ENCODE data around the gene FUT1. TPM values are rescaled to one million over a fixed set of nuclear protein-coding genes. Genes with fewer than 3 reads are reported as not detected.
A peak's percentile ranks its signal among the peaks of the same experiment; 100 is the strongest.

FUT1 gene
- total RNA-seq, 3 donors from 2014 or later, result 0.48 to 6.2 (median 3.1) TPM

DNA sequence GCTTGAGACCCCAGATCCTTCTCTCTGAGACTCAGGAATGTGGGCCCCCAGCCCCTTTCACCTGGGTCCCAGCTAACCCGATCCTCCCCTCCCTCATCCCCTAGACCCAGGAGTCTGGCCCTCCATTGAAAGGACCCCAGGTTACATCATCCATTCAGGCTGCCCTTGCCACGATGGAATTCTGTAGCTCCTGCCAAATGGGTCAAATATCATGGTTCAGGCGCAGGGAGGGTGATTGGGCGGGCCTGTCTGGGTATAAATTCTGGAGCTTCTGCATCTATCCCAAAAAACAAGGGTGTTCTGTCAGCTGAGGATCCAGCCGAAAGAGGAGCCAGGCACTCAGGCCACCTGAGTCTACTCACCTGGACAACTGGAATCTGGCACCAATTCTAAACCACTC is 3.3 kb upstream of the FUT1 start:
- Histone ChIP-seq H3K9me3 (no peaks in the 10 kb centered on the region), H3K4me1 (no peaks in the 10 kb centered on the region), H3K36me3 (no peaks in the 10 kb centered on the region), H3K27me3 (no peaks in the 10 kb centered on the region), H3K4me3 (no peak overlapping the region), H3K27ac (no peak overlapping the region)
- no peak for DNase-seq (ENCODE audit: low spot score in 2 of 2)
- TF ChIP-seq, protein P1, sequence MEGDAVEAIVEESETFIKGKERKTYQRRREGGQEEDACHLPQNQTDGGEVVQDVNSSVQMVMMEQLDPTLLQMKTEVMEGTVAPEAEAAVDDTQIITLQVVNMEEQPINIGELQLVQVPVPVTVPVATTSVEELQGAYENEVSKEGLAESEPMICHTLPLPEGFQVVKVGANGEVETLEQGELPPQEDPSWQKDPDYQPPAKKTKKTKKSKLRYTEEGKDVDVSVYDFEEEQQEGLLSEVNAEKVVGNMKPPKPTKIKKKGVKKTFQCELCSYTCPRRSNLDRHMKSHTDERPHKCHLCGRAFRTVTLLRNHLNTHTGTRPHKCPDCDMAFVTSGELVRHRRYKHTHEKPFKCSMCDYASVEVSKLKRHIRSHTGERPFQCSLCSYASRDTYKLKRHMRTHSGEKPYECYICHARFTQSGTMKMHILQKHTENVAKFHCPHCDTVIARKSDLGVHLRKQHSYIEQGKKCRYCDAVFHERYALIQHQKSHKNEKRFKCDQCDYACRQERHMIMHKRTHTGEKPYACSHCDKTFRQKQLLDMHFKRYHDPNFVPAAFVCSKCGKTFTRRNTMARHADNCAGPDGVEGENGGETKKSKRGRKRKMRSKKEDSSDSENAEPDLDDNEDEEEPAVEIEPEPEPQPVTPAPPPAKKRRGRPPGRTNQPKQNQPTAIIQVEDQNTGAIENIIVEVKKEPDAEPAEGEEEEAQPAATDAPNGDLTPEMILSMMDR (IDR thresholded peaks at IDR 0.05), result no peak
- intact Hi-C loops (cut with DNase I; ENCODE audit: low total_unique reads), result loop anchor here (5.0 kb wide), 1 partner anchor 1228 kb away; no protein-coding TSS in a partner anchor

DNA sequence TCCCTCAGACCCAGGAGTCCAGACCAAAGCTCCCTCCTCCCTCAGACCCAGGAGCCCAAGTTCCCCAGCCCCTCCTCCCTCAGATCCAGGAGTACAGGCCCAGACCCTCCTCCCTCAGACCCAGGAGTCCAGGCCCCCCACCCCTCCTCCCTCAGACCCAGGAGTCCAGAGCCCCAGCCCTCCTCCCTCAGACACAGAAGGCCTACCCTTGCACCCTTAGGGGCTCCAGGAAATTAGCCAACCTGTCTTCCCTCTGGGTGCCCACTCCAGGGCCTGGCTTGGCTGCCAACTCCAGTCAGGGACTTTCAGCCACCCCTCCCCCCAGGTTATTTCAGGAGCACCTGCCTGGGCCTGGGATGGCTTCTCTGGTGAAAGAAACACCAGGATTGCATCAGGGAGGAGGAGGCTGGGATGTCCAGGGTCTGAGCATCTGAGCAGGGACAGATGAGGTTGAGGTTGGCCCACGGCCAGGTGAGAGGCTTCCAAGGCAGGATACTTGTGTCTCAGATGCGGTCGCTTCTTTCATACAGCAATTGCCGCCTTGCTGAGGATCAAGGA is 2.7 kb upstream of the FUT1 start, which contains the start of gene FGF21:
FGF21 (plus strand) TSS at position 441 of the 558 bp plus-strand sequence. CDS start 713 bp downstream, outside the sequence.
- no peak within 1 kb of the TSS for H3K27ac ChIP-seq
- intact Hi-C loops (cut with DNase I; ENCODE audit: low total_unique reads), result loop anchor here (5.0 kb wide), 1 partner anchor 1228 kb away; no protein-coding TSS in a partner anchor
- H3K27me3 ChIP-seq, result no peaks in the 10 kb centered on the region
- no peak for TF ChIP-seq POLR2A (IDR thresholded peaks at IDR 0.05)
- no peak for TF ChIP-seq POLR2AphosphoS5 (IDR thresholded peaks at IDR 0.05)
- TF ChIP-seq, protein P1 (IDR thresholded peaks at IDR 0.05), result no peak
- no peaks in the 10 kb centered on the region for H3K4me1 ChIP-seq
- no peaks in the 10 kb centered on the region for H3K36me3 ChIP-seq
- H3K4me3 ChIP-seq, result no peak within 1 kb of the TSS
- no peaks in the 10 kb centered on the region for H3K9me3 ChIP-seq
- DNase-seq (ENCODE audit: low spot score in 2 of 2), result no peak

DNA sequence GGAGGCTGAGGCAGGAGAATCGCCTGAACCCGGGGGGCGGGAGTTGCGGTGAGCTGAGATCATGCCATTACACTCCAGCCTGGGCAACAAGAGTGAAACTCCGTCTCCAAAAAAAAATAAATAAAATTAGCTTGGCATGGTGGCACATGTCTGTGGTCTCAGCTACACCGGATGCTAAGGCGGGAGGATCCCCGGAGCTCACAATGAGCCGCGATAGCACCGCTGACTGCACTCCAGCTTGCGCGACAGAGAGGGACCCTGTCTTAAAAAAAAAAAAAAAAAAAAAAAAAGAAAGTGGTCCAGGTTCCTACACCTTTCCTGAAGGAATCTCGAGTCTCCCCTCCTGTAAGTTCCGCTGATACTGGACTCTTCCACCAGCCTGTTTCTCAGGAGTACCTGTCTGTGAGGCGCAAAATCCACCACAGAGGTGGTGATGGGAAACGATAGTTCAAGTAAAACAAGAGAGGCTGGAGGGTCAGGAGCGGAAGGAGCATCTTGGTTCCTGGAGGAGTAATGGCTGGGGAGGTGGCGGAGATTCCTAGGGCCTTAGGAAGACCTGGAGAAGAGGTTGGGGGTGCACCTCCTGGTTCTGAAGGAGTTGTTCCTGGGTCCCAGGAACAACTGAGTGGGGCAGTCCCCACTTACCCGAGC is 471 bp downstream of the FUT1 start:
- intact Hi-C loops (cut with DNase I; ENCODE audit: low total_unique reads), result no loop called here
- no peak for DNase-seq (ENCODE audit: low spot score in 2 of 2)
- Histone ChIP-seq H3K36me3 (no peaks in the 10 kb centered on the region), H3K4me1 (no peaks in the 10 kb centered on the region), H3K9me3 (no peaks in the 10 kb centered on the region), H3K4me3 (peak overlapping the region; percentile 39 to 67 (median 60)), H3K27ac (peak overlapping the region; percentile 56 to 74), H3K27me3 (no peaks in the 10 kb centered on the region)
- no peak for TF ChIP-seq POLR2AphosphoS5 (IDR thresholded peaks at IDR 0.05)
- TF ChIP-seq, protein P1 (IDR thresholded peaks at IDR 0.05), result no peak
- TF ChIP-seq POLR2A (IDR thresholded peaks at IDR 0.05), result no peak

DNA sequence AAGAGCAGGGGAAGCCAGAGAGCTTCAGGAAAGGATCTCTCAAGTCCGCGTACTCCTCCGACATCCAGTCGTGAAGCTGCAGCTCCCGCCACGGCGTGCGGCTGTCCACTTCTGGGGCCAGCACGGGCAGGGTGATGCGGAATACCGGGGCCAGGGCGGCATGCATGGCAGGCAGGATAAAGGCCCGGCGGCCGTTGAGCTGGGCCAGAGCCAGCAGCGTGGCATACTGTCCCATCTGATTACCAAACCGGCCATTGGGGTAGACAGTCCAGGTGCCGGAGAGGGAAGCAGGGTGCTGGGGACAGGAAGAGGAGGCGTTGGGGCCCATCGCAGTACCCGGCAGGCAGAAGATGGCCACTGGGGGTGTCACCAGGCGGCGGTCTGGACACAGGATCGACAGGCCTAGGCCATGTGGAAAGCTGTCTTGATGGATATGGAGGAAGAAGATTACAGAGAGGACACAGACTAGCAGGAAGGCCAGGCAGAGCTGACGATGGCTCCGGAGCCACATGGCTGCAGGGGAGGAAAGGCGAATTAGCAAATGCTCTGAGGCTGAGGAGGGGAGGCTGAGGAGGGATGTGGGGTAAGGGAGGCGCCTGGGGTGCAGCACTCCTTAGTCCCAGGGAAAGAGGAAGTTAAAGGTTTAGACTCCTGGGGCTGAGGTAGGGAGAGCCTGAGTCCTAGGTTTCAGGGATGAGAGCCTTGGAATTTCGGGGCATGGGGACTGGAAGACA is 1.5 kb downstream of the FUT1 start:
- Histone ChIP-seq H3K4me1 (no peaks in the 10 kb centered on the region), H3K4me3 (peak overlapping the region in 1 of 3 donors; percentile 67), H3K9me3 (no peaks in the 10 kb centered on the region), H3K27ac (no peak overlapping the region), H3K36me3 (no peaks in the 10 kb centered on the region), H3K27me3 (no peaks in the 10 kb centered on the region)
- TF ChIP-seq POLR2A (IDR thresholded peaks at IDR 0.05) (no peak), POLR2AphosphoS5 (IDR thresholded peaks at IDR 0.05) (no peak)
- TF ChIP-seq, protein P1 (IDR thresholded peaks at IDR 0.05), result no peak
- no peak for DNase-seq (ENCODE audit: low spot score in 2 of 2)
- intact Hi-C loops (cut with DNase I; ENCODE audit: low total_unique reads), result no loop called here

DNA sequence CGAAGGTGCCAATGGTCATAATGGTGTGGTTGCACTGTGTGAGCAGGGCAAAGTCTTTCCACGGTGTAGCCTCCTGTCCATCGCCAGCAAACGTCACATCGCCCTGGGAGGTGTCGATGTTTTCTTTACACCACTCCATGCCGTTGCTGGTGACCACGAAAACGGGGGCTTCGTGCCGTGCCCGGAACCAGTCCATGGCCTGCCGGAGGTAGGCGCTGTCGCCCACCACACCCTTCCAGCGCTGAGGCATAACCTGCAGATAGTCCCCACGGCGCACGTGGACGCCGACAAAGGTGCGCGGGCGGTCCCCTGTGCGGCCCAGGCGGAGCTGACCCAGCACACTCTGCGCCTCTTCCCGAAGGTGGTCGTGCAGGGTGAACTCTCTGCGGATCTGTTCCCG is 2.1 kb downstream of the FUT1 start:
- H3K27ac ChIP-seq, result no peak overlapping the region
- no peaks in the 10 kb centered on the region for H3K27me3 ChIP-seq
- H3K4me1 ChIP-seq, result no peaks in the 10 kb centered on the region
- TF ChIP-seq POLR2AphosphoS5 (IDR thresholded peaks at IDR 0.05), result no peak
- TF ChIP-seq POLR2A (IDR thresholded peaks at IDR 0.05), result no peak
- TF ChIP-seq, protein P1 (IDR thresholded peaks at IDR 0.05), result no peak
- no peak overlapping the region for H3K4me3 ChIP-seq
- H3K36me3 ChIP-seq, result no peaks in the 10 kb centered on the region
- DNase-seq (ENCODE audit: low spot score in 2 of 2), result no peak
- no peaks in the 10 kb centered on the region for H3K9me3 ChIP-seq
- intact Hi-C loops (cut with DNase I; ENCODE audit: low total_unique reads), result no loop called here

All from breast epithelium (tissue), 4 donors.